ENCODE data around the gene DNAH11.
A peak's percentile ranks its signal among the peaks of the same experiment; 100 is the strongest.
"Not testable (repeated sequence)": the region's sequence is repeated elsewhere in the genome, so short reads cannot be mapped to it uniquely, and the experiment has no call there.

DNAH11 gene

GRCh38 chr7:21844742-21845141 is 301.9 kb downstream of the DNAH11 start:
- H3K4me1 ChIP-seq (ENCODE audit: control insufficient read depth, insufficient read depth, low read length): no peaks in the 10 kb centered on the region; the same call in 1 of the 2 replicates
- no peak overlapping the region for H3K27ac ChIP-seq (ENCODE audit: low read depth, low read length)

GRCh38 chr7:21850531-21851285 is 307.9 kb downstream of the DNAH11 start:
- H3K4me3 ChIP-seq (ENCODE audit: low read depth, low read length): no peak overlapping the region
- no peaks in the 10 kb centered on the region for H3K36me3 ChIP-seq (ENCODE audit: control insufficient read depth, insufficient read depth, low read length)
- H3K9me3 ChIP-seq (ENCODE audit: control insufficient read depth, insufficient read depth, low read length): no peaks in the 10 kb centered on the region
- H3K27me3 ChIP-seq (ENCODE audit: control insufficient read depth, insufficient read depth, low read length): no peaks in the 10 kb centered on the region
- H3K4me1 ChIP-seq (ENCODE audit: control insufficient read depth, insufficient read depth, low read length): no peaks in the 10 kb centered on the region
- H3K27ac ChIP-seq (ENCODE audit: low read depth, low read length): no peak overlapping the region
- H3K9ac ChIP-seq (ENCODE audit: low read depth, low read length): no peak overlapping the region

More at GRCh38 chr7:21844742-21845141, 301.9 kb downstream of the DNAH11 start:
- Histone ChIP-seq H3K4me3 (ENCODE audit: low read depth, low read length) (no peak overlapping the region), H3K9ac (ENCODE audit: low read depth, low read length) (no peak overlapping the region), H3K9me3 (ENCODE audit: control insufficient read depth, insufficient read depth, low read length) (no peaks in the 10 kb centered on the region), H3K36me3 (ENCODE audit: control insufficient read depth, insufficient read depth, low read length) (no peaks in the 10 kb centered on the region), H3K27me3 (ENCODE audit: control insufficient read depth, insufficient read depth, low read length) (no peaks in the 10 kb centered on the region)

GRCh38 chr7:21851559-21851967 is 308.7 kb downstream of the DNAH11 start:
- Histone ChIP-seq H3K27me3 (ENCODE audit: control insufficient read depth, insufficient read depth, low read length) (no peaks in the 10 kb centered on the region), H3K36me3 (ENCODE audit: control insufficient read depth, insufficient read depth, low read length) (no peaks in the 10 kb centered on the region), H3K27ac (ENCODE audit: low read depth, low read length) (no peak overlapping the region), H3K4me3 (ENCODE audit: low read depth, low read length) (no peak overlapping the region), H3K9ac (ENCODE audit: low read depth, low read length) (no peak overlapping the region), H3K9me3 (ENCODE audit: control insufficient read depth, insufficient read depth, low read length) (no peaks in the 10 kb centered on the region), H3K4me1 (ENCODE audit: control insufficient read depth, insufficient read depth, low read length) (no peaks in the 10 kb centered on the region)

GRCh38 chr7:21865631-21866204 is 322.9 kb downstream of the DNAH11 start:
- not testable (repeated sequence) for H3K27me3 ChIP-seq (ENCODE audit: control insufficient read depth, insufficient read depth, low read length); H3K9ac ChIP-seq (ENCODE audit: low read depth, low read length); H3K9me3 ChIP-seq (ENCODE audit: control insufficient read depth, insufficient read depth, low read length); H3K27ac ChIP-seq (ENCODE audit: low read depth, low read length); H3K36me3 ChIP-seq (ENCODE audit: control insufficient read depth, insufficient read depth, low read length); H3K4me3 ChIP-seq (ENCODE audit: low read depth, low read length)
- H3K4me1 ChIP-seq (ENCODE audit: control insufficient read depth, insufficient read depth, low read length): peaks cover 56% of the 10 kb centered on the region

GRCh38 chr7:21866731-21867130 is 323.9 kb downstream of the DNAH11 start:
- Histone ChIP-seq H3K4me3 (ENCODE audit: low read depth, low read length) (no peak overlapping the region), H3K4me1 (ENCODE audit: control insufficient read depth, insufficient read depth, low read length) (peaks cover 61% of the 10 kb centered on the region), H3K9ac (ENCODE audit: low read depth, low read length) (no peak overlapping the region), H3K36me3 (ENCODE audit: control insufficient read depth, insufficient read depth, low read length) (no peaks in the 10 kb centered on the region), H3K9me3 (ENCODE audit: control insufficient read depth, insufficient read depth, low read length) (no peaks in the 10 kb centered on the region), H3K27ac (ENCODE audit: low read depth, low read length) (peak overlapping the region; percentile 52), H3K27me3 (ENCODE audit: control insufficient read depth, insufficient read depth, low read length) (no peaks in the 10 kb centered on the region)

- Histone ChIP-seq H3K27me3 (ENCODE audit: control insufficient read depth, insufficient read depth, low read length) (no peaks in the 10 kb centered on the region), H3K36me3 (ENCODE audit: control insufficient read depth, insufficient read depth, low read length) (no peaks in the 10 kb centered on the region), H3K9ac (ENCODE audit: low read depth, low read length) (no peak overlapping the region; the same call in 1 of the 2 replicates), H3K27ac (ENCODE audit: low read depth, low read length) (peak overlapping the region; percentile 52), H3K4me3 (ENCODE audit: low read depth, low read length) (no peak overlapping the region), H3K9me3 (ENCODE audit: control insufficient read depth, insufficient read depth, low read length) (no peaks in the 10 kb centered on the region), H3K4me1 (ENCODE audit: control insufficient read depth, insufficient read depth, low read length) (peaks cover 61% of the 10 kb centered on the region)
Observed at GRCh38 chr7:21867226-21867625, 324.4 kb downstream of the DNAH11 start.

GRCh38 chr7:21867816-21868575 is 325.2 kb downstream of the DNAH11 start:
- Histone ChIP-seq H3K27ac (ENCODE audit: low read depth, low read length) (peak overlapping the region; percentile 52), H3K4me1 (ENCODE audit: control insufficient read depth, insufficient read depth, low read length) (peaks cover 61% of the 10 kb centered on the region), H3K4me3 (ENCODE audit: low read depth, low read length) (no peak overlapping the region), H3K9me3 (ENCODE audit: control insufficient read depth, insufficient read depth, low read length) (no peaks in the 10 kb centered on the region), H3K27me3 (ENCODE audit: control insufficient read depth, insufficient read depth, low read length) (no peaks in the 10 kb centered on the region), H3K9ac (ENCODE audit: low read depth, low read length) (no peak overlapping the region), H3K36me3 (ENCODE audit: control insufficient read depth, insufficient read depth, low read length) (no peaks in the 10 kb centered on the region)

GRCh38 chr7:21868576-21868850 is 325.7 kb downstream of the DNAH11 start:
- Histone ChIP-seq H3K4me1 (ENCODE audit: control insufficient read depth, insufficient read depth, low read length) (peaks cover 61% of the 10 kb centered on the region), H3K9ac (ENCODE audit: low read depth, low read length) (no peak overlapping the region), H3K27me3 (ENCODE audit: control insufficient read depth, insufficient read depth, low read length) (no peaks in the 10 kb centered on the region), H3K9me3 (ENCODE audit: control insufficient read depth, insufficient read depth, low read length) (no peaks in the 10 kb centered on the region), H3K27ac (ENCODE audit: low read depth, low read length) (peak overlapping the region; percentile 52), H3K4me3 (ENCODE audit: low read depth, low read length) (no peak overlapping the region), H3K36me3 (ENCODE audit: control insufficient read depth, insufficient read depth, low read length) (no peaks in the 10 kb centered on the region)

GRCh38 chr7:21869785-21870402 is 327.1 kb downstream of the DNAH11 start:
- Histone ChIP-seq H3K4me3 (ENCODE audit: low read depth, low read length) (no peak overlapping the region), H3K36me3 (ENCODE audit: control insufficient read depth, insufficient read depth, low read length) (no peaks in the 10 kb centered on the region), H3K9me3 (ENCODE audit: control insufficient read depth, insufficient read depth, low read length) (no peaks in the 10 kb centered on the region), H3K27me3 (ENCODE audit: control insufficient read depth, insufficient read depth, low read length) (no peaks in the 10 kb centered on the region), H3K9ac (ENCODE audit: low read depth, low read length) (no peak overlapping the region), H3K4me1 (ENCODE audit: control insufficient read depth, insufficient read depth, low read length) (peaks cover 61% of the 10 kb centered on the region), H3K27ac (ENCODE audit: low read depth, low read length) (peak overlapping the region; percentile 2)

GRCh38 chr7:21883069-21883468 is 340.2 kb downstream of the DNAH11 start:
- H3K9me3 ChIP-seq (ENCODE audit: control insufficient read depth, insufficient read depth, low read length): no peaks in the 10 kb centered on the region
- H3K27ac ChIP-seq (ENCODE audit: low read depth, low read length): no peak overlapping the region
- H3K9ac ChIP-seq (ENCODE audit: low read depth, low read length): no peak overlapping the region
- no peaks in the 10 kb centered on the region for H3K36me3 ChIP-seq (ENCODE audit: control insufficient read depth, insufficient read depth, low read length)
- H3K27me3 ChIP-seq (ENCODE audit: control insufficient read depth, insufficient read depth, low read length): no peaks in the 10 kb centered on the region
- H3K4me1 ChIP-seq (ENCODE audit: control insufficient read depth, insufficient read depth, low read length): peaks cover 5% of the 10 kb centered on the region; the same call in 1 of the 2 replicates
- H3K4me3 ChIP-seq (ENCODE audit: low read depth, low read length): no peak overlapping the region

GRCh38 chr7:21883501-21883900 is 340.7 kb downstream of the DNAH11 start:
- not testable (repeated sequence) for H3K4me1 ChIP-seq (ENCODE audit: control insufficient read depth, insufficient read depth, low read length); H3K9ac ChIP-seq (ENCODE audit: low read depth, low read length); H3K36me3 ChIP-seq (ENCODE audit: control insufficient read depth, insufficient read depth, low read length)

More at GRCh38 chr7:21883501-21883900, 340.7 kb downstream of the DNAH11 start:
- not testable (repeated sequence) for H3K9me3 ChIP-seq (ENCODE audit: control insufficient read depth, insufficient read depth, low read length); H3K27me3 ChIP-seq (ENCODE audit: control insufficient read depth, insufficient read depth, low read length); H3K27ac ChIP-seq (ENCODE audit: low read depth, low read length); H3K4me3 ChIP-seq (ENCODE audit: low read depth, low read length)
